Esophagus mucosa (tissue), 1 donor: Measurements from ENCODE around the gene BRSK1. TPM values are rescaled to one million over a fixed set of nuclear protein-coding genes. Genes with fewer than 3 reads are reported as not detected.

ENCODE experiments used
- ATAC-seq: fragments of 200-7000 bp; cut with Tn5 transposase; one replicate; pipeline ENCODE4 v1.9.1; 2020
- total RNA-seq: library from RNA; stranded (reverse); gene quantifications from one replicate; pipeline ENCODE4 v1.2.4, GENCODE V29; 2023
- donor health status: DM: yes; HTN: yes; CAD: no.

BRSK1 gene
- total RNA-seq, 1 donor from 2014 or later = 0.28 TPM

DNA sequence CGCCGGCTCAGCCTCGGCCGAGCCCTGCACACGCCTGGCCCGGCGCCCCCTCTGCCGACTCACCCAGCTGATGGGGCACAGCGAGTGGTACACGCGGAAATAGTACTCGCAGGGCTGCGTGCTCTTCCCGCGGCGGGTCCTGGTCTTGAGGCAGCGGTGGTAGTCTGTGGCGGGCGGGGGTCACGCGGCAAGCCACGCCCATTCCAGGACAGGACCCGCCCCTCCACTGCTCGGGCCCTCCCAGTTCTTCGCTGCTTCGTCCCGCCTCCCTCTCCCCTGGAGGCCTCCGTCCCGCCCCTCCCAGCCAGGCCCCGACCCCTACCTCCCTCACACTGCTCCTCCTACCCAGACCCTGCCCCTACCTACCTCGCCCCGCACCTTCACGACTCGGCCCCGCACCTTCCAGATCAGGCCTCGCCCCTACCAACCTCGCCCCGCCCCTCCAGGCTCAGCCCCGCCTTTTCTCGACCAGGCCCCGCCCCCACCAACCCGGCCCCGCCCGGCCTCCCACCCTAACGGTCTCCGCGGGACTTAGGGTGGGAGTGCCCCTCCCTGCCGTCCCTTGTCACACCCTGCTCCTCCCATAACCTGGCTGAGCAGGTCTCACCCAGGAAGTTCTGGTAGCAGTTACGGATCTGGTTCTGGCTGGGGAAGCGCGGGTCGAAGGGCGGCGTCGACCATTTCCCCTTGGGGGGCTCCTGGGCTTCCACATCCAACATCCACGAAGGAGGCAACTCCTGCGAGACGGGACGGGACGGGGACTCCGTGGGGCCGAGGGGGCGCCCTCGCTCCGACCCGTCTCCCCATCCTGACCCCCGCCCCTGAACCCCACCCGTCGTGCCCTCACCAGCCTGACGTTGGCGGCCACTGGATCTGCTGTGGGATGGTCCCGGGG lies 70.3 kb downstream of the BRSK1 start:
- ATAC-seq = peak; percentile 62

DNA sequence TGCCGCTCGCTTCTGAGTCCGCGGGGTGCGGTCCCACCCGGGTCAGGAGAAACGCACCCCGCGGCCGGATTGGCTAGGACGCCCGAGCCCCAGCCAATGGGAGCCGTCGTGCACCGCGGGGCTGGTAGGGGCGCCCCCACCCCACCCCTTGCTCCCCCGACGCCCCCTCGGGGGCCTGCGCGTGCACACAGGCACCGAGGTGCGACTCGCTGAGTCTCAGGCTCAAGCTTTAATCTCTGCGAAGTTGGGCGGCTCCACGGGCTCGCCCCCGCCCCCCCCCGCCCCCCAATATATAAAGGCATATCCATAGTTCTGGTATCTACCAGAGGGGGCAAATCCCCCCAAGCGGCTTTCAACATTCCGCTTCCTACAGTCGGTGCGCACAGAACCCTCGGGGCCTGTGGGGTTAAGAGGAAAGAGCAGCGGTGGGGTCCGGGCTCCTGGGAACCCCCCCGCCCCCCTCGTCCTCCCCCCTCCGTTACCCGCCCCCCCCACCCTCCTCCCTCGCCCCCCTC lies 71.0 kb downstream of the BRSK1 start, which contains the start of gene COX6B2:
Gene COX6B2, minus strand, starts transcription at position 22 of the 515 bp plus-strand sequence. CDS start 198 bp downstream, outside the sequence.
- ATAC-seq = peak; percentile 12

DNA sequence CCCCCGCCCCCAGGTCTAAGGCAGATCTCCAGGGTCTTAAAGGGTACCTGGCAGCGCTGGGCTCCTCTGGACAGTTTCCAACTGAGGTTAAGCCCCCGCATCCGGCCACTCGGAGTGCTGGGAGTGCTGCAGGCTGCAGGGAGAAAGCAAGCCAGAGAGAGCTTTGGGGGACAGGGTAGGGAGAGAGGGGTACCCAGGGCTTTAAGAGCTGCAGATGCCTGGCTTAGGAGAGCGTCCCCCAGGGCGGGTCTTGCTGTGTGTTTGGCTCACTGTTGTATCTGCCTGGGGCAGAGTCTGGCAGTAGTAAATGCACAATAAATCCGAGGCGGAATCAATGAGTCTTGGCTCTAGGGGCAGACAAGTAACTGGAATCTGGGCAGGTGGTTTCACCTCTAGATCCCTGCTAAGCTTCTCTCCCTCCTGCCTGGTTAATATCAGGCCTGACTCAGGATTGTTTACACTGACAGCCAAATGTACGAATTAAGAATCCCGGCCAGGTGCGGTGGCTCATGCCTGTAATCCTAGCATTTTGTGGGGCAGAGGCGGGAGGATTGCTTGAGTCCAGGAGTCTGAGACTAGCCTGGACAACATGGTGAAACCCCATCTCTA lies 71.5 kb downstream of the BRSK1 start:
- peak; percentile 52 for ATAC-seq

GRCh38 chr19:55358493-55358892 lies 74.7 kb downstream of the BRSK1 start:
- no peak for ATAC-seq

- no peak for ATAC-seq
Observed at GRCh38 chr19:55358943-55359908, 75.4 kb downstream of the BRSK1 start.

GRCh38 chr19:55360902-55361301 lies 77.1 kb downstream of the BRSK1 start:
- ATAC-seq = no peak

Other genes starting within 250 kb of the BRSK1 start
- gene GP6, start 245.7 kb upstream of the BRSK1 start, total RNA-seq = 0.40 TPM
- gene RDH13, start 220.8 kb upstream of the BRSK1 start, total RNA-seq = 33.7 TPM
- gene EPS8L1, start 208.1 kb upstream of the BRSK1 start, total RNA-seq = 199 TPM
- 33.3 TPM for gene PPP1R12C, start 166.4 kb upstream of the BRSK1 start, total RNA-seq
- 9.4 TPM for gene TNNT1, start 134.8 kb upstream of the BRSK1 start, total RNA-seq
- gene TNNI3, start 126.3 kb upstream of the BRSK1 start, total RNA-seq = not detected
- 1.9 TPM for gene DNAAF3, start 117.4 kb upstream of the BRSK1 start, total RNA-seq
- not detected for gene SYT5, start 103.7 kb upstream of the BRSK1 start, total RNA-seq
- 3.6 TPM for gene PTPRH, start 74.5 kb upstream of the BRSK1 start, total RNA-seq
- 1.8 TPM for gene TMEM86B, start 55.2 kb upstream of the BRSK1 start, total RNA-seq
- gene PPP6R1, start 25.0 kb upstream of the BRSK1 start, total RNA-seq = 47.4 TPM
- 31.2 TPM for gene HSPBP1, start 3.9 kb upstream of the BRSK1 start, total RNA-seq
- gene TMEM150B, start 41.3 kb downstream of the BRSK1 start, total RNA-seq = not detected
- gene KMT5C, start 55.9 kb downstream of the BRSK1 start, total RNA-seq = 4.4 TPM
- 0.56 TPM for gene COX6B2, start 70.7 kb downstream of the BRSK1 start, total RNA-seq
- not detected for gene GARIN5B, start 79.3 kb downstream of the BRSK1 start, total RNA-seq
- gene IL11, start 86.5 kb downstream of the BRSK1 start, total RNA-seq = 0.24 TPM
- not detected for gene TMEM190, start 92.8 kb downstream of the BRSK1 start, total RNA-seq
- gene TMEM238, start 100.3 kb downstream of the BRSK1 start, total RNA-seq = 25.6 TPM
- gene RPL28, start 101.9 kb downstream of the BRSK1 start, total RNA-seq = 1,895 TPM
- 76.4 TPM for gene UBE2S, start 123.8 kb downstream of the BRSK1 start, total RNA-seq
- not detected for gene SHISA7, start 159.3 kb downstream of the BRSK1 start, total RNA-seq
- 41.9 TPM for gene ISOC2, start 177.6 kb downstream of the BRSK1 start, total RNA-seq
- gene C19orf85, start 180.8 kb downstream of the BRSK1 start, total RNA-seq = not detected
- gene ZNF628, start 192.6 kb downstream of the BRSK1 start, total RNA-seq = 3.7 TPM
- gene NAT14, start 201.2 kb downstream of the BRSK1 start, total RNA-seq = 7.5 TPM
- 0.24 TPM for gene SSC5D, start 204.4 kb downstream of the BRSK1 start, total RNA-seq